GM21447 (cell line): ENCODE results near the gene TSEN15.

ENCODE experiments used
- ATAC-seq: cut with Tn5 transposase; IDR thresholded peaks from one replicate; pipeline ENCODE4 v1.9.1; 2021; ENCODE audit not compliant: unreplicated experiment

TSEN15 gene

GRCh38 chr1:184051485-184052193, at the start of gene TSEN15:
Gene TSEN15, plus strand, starts transcription at chr1:184051730. Its CDS starts 26 bp downstream, at chr1:184051756.
- ATAC-seq, result peak; percentile 98

GRCh38 chr1:184002071-184002470, 49.5 kb upstream of the TSEN15 start:
- no peak for ATAC-seq

GRCh38 chr1:184004935-184005334, 46.6 kb upstream of the TSEN15 start:
- ATAC-seq, result no peak

GRCh38 chr1:184005506-184005905, 46.0 kb upstream of the TSEN15 start:
- no peak for ATAC-seq

- no peak for ATAC-seq
Measured at GRCh38 chr1:184010788-184011187, 40.7 kb upstream of the TSEN15 start.

GRCh38 chr1:184012187-184012586, 39.3 kb upstream of the TSEN15 start:
- ATAC-seq, result no peak

- no peak for ATAC-seq
Measured at GRCh38 chr1:184014271-184014670, 37.3 kb upstream of the TSEN15 start.

GRCh38 chr1:184016169-184016568, 35.4 kb upstream of the TSEN15 start:
- ATAC-seq, result no peak

- no peak for ATAC-seq
Measured at GRCh38 chr1:184017306-184017705, 34.2 kb upstream of the TSEN15 start.

- no peak for ATAC-seq
Measured at GRCh38 chr1:184018622-184019021, 32.9 kb upstream of the TSEN15 start.

- ATAC-seq, result no peak
Measured at GRCh38 chr1:184019069-184019468, 32.5 kb upstream of the TSEN15 start.

GRCh38 chr1:184019506-184019905, 32.0 kb upstream of the TSEN15 start:
- ATAC-seq, result no peak

GRCh38 chr1:184020328-184020727, 31.2 kb upstream of the TSEN15 start:
- ATAC-seq, result no peak

GRCh38 chr1:184020855-184021254, 30.7 kb upstream of the TSEN15 start:
- no peak for ATAC-seq

GRCh38 chr1:184021728-184022127, 29.8 kb upstream of the TSEN15 start:
- no peak for ATAC-seq

GRCh38 chr1:184022668-184023067, 28.9 kb upstream of the TSEN15 start:
- ATAC-seq, result no peak

- no peak for ATAC-seq
Measured at GRCh38 chr1:184023171-184023570, 28.4 kb upstream of the TSEN15 start.

GRCh38 chr1:184025242-184025675, 26.3 kb upstream of the TSEN15 start:
- ATAC-seq, result no peak

GRCh38 chr1:184027826-184028695, 23.5 kb upstream of the TSEN15 start:
- ATAC-seq, result no peak

GRCh38 chr1:184028854-184029623, 22.5 kb upstream of the TSEN15 start:
- no peak for ATAC-seq

GRCh38 chr1:184030433-184031091, 21.0 kb upstream of the TSEN15 start:
- ATAC-seq, result no peak
